GM12878 (cell line): Measurements from ENCODE around the gene TRIM13. TPM values are rescaled to one million over a fixed set of nuclear protein-coding genes. Genes with fewer than 3 reads are reported as not detected.

ENCODE experiments used
- BCL11A ChIP-seq: IDR thresholded peaks from 2 replicates; pipeline ENCODE4 v1.6.1; 2011; ENCODE audit warnings: low read depth, low read length
- CEBPZ ChIP-seq: fragments of 150-350 bp; IDR thresholded peaks from 2 replicates; pipeline ENCODE4 v1.6.1; 2016; ENCODE audit warnings: low read depth, low read length
- DPF2 ChIP-seq: fragments of 450-650 bp; IDR thresholded peaks from 2 replicates; pipeline ENCODE4 v1.6.1; 2017; ENCODE audit warnings: mild to moderate bottlenecking
- GATAD2B ChIP-seq: fragments of 450-650 bp; conservative IDR thresholded peaks from 2 replicates; pipeline ENCODE4 v1.6.1; 2017; ENCODE audit warnings: low read depth, mild to moderate bottlenecking, moderate library complexity
- KAT2A ChIP-seq: conservative IDR thresholded peaks from 2 replicates; pipeline ENCODE4 v1.6.1; 2011; ENCODE audit warnings: low read depth, low read length; ENCODE audit not compliant: control insufficient read depth
- MYB ChIP-seq: fragments of 150-350 bp; IDR thresholded peaks from 2 replicates; pipeline ENCODE4 v1.6.1; 2014; ENCODE audit warnings: mild to moderate bottlenecking, low read depth, low read length, borderline replicate concordance
- NBN ChIP-seq: fragments of 450-650 bp; IDR thresholded peaks from 2 replicates; pipeline ENCODE4 v1.6.1; 2016
- PAX5 ChIP-seq: IDR thresholded peaks from 2 replicates; pipeline ENCODE4 v1.6.1; 2011; ENCODE audit warnings: low read depth, low read length, borderline replicate concordance
- RELA ChIP-seq: fragments of 450-650 bp; IDR thresholded peaks from 2 replicates; pipeline ENCODE4 v1.8.0; 2014; ENCODE audit warnings: borderline replicate concordance; ENCODE audit not compliant: partially characterized antibody
- SIX5 ChIP-seq: IDR thresholded peaks from 2 replicates; pipeline ENCODE4 v1.6.1; 2011; ENCODE audit warnings: mild to moderate bottlenecking, low read depth, low read length, moderate library complexity; ENCODE audit not compliant: severe bottlenecking
- SMARCA5 ChIP-seq: fragments of 450-650 bp; IDR thresholded peaks from 2 replicates; pipeline ENCODE4 v1.6.1; 2017; ENCODE audit warnings: mild to moderate bottlenecking
- SREBF1 ChIP-seq: IDR thresholded peaks from 2 replicates; pipeline ENCODE4 v1.6.1; 2012; ENCODE audit warnings: mild to moderate bottlenecking, low read length
- YBX1 ChIP-seq: fragments of 450-650 bp; IDR thresholded peaks from 2 replicates; pipeline ENCODE4 v1.6.1; 2016; ENCODE audit warnings: antibody characterized with exemption
- ZBTB11 ChIP-seq: fragments of 450-650 bp; formaldehyde crosslinking; IDR thresholded peaks from 2 replicates; pipeline ENCODE4 v1.5.0; 2022; ENCODE audit warnings: mild to moderate bottlenecking, missing genetic modification characterization
- ZNF24 ChIP-seq: fragments of 450-650 bp; IDR thresholded peaks from 2 replicates; pipeline ENCODE4 v1.6.1; 2017; ENCODE audit warnings: antibody characterized with exemption, mild to moderate bottlenecking
- ZNF384 ChIP-seq: IDR thresholded peaks from 2 replicates; pipeline ENCODE4 v1.6.1; 2012; ENCODE audit warnings: low read depth, mild to moderate bottlenecking, low read length, improper control_type of control experiment, borderline replicate concordance
- ZNF622 ChIP-seq: fragments of 450-650 bp; IDR thresholded peaks from 2 replicates; pipeline ENCODE4 v1.6.1; 2017; ENCODE audit warnings: mild to moderate bottlenecking, inconsistent platforms
- polyA plus RNA-seq, 11 experiments: library from polyadenylated mRNA; depleted of rRNA in 4 of 11; unstranded in 6 of 11; stranded (reverse) in 5 of 11; fragments of >200 nt; fragmentation: Nextera tagmentation in 4 of 11; fragmentation: Illumina TruSeq in 1 of 11; extraction: Ambion mirVana in 4 of 11; extraction: Trizol in 1 of 11; gene quantifications; 1 replicate in 1 of 11; 2 replicates in 10 of 11; pipeline versions ENCODE4 v1.2.1 to v1.2.3, GENCODE V29; 2011 to 2016; ENCODE audit warnings: inconsistent platforms in 2 of 11, missing spikeins in 2 of 11, low read depth in 1 of 11
- total RNA-seq, 4 experiments: library from RNA; depleted of rRNA in 3 of 4; stranded (reverse); fragments of >200 nt in 3 of 4; fragmentation: Illumina TruSeq in 1 of 4; extraction: Trizol in 1 of 4; gene quantifications; 2 replicates each; pipeline versions ENCODE4 v1.2.1 to v1.2.3, GENCODE V29; 2013 to 2021
- TF ChIP-seq, protein P1 (sequence below): IDR thresholded peaks from 2 replicates; pipeline ENCODE4 v1.6.1; 2011; ENCODE audit warnings: borderline replicate concordance, low read depth, mild to moderate bottlenecking, moderate library complexity, low read length; ENCODE audit not compliant: insufficient read depth, poor library complexity, severe bottlenecking
- TF ChIP-seq, protein P2 (sequence below): fragments of 450-650 bp; IDR thresholded peaks from 2 replicates; pipeline ENCODE4 v1.6.1; 2018; ENCODE audit warnings: mild to moderate bottlenecking, low read depth, moderate library complexity; ENCODE audit not compliant: partially characterized antibody

The TRIM13 gene
- total and polyA plus RNA-seq, 10 of the 15 experiments (the other 5 are each of a cell fraction or from before 2014, with no cell fraction given), result 15.4 to 33.8 (median 21.0) TPM

GRCh38 chr13:49996951-49997895 is at the start of gene TRIM13 (continued):
- TF ChIP-seq RELA (peak; percentile 58), MYB (no peak), SREBF1 (no peak), ZBTB11 (CRISPR knock-in tag) (no peak), ZNF384 (no peak; the same call in 1 of the 2 replicates), ZNF622 (no peak), PAX5 (no peak), NBN (peak; percentile 83), BCL11A (0 out of 2 replicates have a peak, but pooled peaks have one; percentile 6), ZNF24 (peak; percentile 54; the same call in 1 of the 2 replicates), DPF2 (peak; percentile 40), CEBPZ (no peak), SIX5 (no peak), YBX1 (no peak), KAT2A (no peak), GATAD2B (no peak; the same call in none of the 2 replicates), SMARCA5 (peak; percentile 91)
- TF ChIP-seq, protein P1, sequence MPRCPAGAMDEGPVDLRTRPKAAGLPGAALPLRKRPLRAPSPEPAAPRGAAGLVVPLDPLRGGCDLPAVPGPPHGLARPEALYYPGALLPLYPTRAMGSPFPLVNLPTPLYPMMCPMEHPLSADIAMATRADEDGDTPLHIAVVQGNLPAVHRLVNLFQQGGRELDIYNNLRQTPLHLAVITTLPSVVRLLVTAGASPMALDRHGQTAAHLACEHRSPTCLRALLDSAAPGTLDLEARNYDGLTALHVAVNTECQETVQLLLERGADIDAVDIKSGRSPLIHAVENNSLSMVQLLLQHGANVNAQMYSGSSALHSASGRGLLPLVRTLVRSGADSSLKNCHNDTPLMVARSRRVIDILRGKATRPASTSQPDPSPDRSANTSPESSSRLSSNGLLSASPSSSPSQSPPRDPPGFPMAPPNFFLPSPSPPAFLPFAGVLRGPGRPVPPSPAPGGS, result peak; percentile 25
- TF ChIP-seq, protein P2, sequence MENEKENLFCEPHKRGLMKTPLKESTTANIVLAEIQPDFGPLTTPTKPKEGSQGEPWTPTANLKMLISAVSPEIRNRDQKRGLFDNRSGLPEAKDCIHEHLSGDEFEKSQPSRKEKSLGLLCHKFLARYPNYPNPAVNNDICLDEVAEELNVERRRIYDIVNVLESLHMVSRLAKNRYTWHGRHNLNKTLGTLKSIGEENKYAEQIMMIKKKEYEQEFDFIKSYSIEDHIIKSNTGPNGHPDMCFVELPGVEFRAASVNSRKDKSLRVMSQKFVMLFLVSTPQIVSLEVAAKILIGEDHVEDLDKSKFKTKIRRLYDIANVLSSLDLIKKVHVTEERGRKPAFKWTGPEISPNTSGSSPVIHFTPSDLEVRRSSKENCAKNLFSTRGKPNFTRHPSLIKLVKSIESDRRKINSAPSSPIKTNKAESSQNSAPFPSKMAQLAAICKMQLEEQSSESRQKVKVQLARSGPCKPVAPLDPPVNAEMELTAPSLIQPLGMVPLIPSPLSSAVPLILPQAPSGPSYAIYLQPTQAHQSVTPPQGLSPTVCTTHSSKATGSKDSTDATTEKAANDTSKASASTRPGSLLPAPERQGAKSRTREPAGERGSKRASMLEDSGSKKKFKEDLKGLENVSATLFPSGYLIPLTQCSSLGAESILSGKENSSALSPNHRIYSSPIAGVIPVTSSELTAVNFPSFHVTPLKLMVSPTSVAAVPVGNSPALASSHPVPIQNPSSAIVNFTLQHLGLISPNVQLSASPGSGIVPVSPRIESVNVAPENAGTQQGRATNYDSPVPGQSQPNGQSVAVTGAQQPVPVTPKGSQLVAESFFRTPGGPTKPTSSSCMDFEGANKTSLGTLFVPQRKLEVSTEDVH, result peak; percentile 22
